ENCODE measurements around the gene CLDN15.

The CLDN15 gene

DNA sequence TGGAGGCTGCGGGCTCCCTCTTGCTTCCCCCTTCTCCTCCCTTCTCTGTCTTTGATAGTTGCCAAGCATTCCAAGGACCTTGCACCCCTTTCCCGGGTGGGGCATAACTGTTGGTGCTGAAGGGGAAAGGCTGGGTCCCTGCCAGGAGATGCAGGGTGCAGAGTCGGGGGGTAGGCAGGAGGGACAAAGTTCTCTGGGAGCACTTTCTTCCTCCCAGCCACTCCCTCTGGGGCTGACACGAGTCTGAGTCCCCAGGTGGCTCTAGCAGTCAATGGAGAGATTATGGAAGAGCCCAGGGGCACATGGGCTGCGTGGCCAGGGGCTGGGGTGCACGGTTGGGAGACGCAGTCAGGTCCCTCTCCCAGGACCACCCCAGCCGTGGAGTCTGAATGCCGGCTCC, 2.1 kb downstream of the CLDN15 start:
- peaks cover 80% of the 10 kb centered on the region for H3K36me3 ChIP-seq
- H3K27ac ChIP-seq: no peak overlapping the region
- H3K4me1 ChIP-seq (ENCODE audit: control insufficient read depth in 1 of 2, insufficient read depth in 1 of 2, low read depth in 1 of 2, low read length in 1 of 2): peaks cover 15 to 17% of the 10 kb centered on the region in 2 experiments

DNA sequence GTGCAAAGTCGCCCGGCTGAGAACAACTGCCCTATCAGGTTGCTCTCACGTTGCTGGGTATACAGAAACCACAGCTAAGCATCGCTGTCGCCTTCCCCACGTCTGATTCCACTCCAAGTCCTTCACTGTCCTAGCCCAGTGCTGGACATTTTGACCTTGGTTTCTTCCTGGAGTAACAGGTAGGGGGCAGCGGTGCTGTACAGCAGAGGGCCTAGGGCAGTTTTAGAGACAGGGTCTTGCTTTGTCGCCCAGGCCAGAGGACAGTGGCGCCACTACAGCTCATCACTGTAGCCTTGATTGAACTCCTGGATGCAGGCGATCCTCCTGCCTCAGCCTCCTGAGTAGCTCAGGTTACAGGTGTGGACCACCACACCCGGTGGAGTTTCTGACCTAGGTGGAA, 2.6 kb downstream of the CLDN15 start:
- TF ChIP-seq, protein P1, sequence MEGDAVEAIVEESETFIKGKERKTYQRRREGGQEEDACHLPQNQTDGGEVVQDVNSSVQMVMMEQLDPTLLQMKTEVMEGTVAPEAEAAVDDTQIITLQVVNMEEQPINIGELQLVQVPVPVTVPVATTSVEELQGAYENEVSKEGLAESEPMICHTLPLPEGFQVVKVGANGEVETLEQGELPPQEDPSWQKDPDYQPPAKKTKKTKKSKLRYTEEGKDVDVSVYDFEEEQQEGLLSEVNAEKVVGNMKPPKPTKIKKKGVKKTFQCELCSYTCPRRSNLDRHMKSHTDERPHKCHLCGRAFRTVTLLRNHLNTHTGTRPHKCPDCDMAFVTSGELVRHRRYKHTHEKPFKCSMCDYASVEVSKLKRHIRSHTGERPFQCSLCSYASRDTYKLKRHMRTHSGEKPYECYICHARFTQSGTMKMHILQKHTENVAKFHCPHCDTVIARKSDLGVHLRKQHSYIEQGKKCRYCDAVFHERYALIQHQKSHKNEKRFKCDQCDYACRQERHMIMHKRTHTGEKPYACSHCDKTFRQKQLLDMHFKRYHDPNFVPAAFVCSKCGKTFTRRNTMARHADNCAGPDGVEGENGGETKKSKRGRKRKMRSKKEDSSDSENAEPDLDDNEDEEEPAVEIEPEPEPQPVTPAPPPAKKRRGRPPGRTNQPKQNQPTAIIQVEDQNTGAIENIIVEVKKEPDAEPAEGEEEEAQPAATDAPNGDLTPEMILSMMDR (IDR thresholded peaks at IDR 0.05): no peak
- Histone ChIP-seq H3K27me3 (peaks cover 29% of the 10 kb centered on the region), H3K4me1 (ENCODE audit: control insufficient read depth in 1 of 2, insufficient read depth in 1 of 2, low read depth in 1 of 2, low read length in 1 of 2) (peaks cover 17% of the 10 kb centered on the region in 2 experiments), H3K9me3 (no peaks in the 10 kb centered on the region), H3K27ac (no peak overlapping the region), H3K4me3 (ENCODE audit: low read depth in 1 of 2, low read length in 1 of 2) (no peak overlapping the region), H3K36me3 (peaks cover 76% of the 10 kb centered on the region)

More for the DNA sequence above, 2.1 kb downstream of the CLDN15 start:
- no peaks in the 10 kb centered on the region for H3K9me3 ChIP-seq
- TF ChIP-seq, protein P1 (IDR thresholded peaks at IDR 0.05): no peak
- H3K4me3 ChIP-seq (ENCODE audit: low read depth in 1 of 2, low read length in 1 of 2): no peak overlapping the region
- H3K27me3 ChIP-seq: peaks cover 29% of the 10 kb centered on the region

DNA sequence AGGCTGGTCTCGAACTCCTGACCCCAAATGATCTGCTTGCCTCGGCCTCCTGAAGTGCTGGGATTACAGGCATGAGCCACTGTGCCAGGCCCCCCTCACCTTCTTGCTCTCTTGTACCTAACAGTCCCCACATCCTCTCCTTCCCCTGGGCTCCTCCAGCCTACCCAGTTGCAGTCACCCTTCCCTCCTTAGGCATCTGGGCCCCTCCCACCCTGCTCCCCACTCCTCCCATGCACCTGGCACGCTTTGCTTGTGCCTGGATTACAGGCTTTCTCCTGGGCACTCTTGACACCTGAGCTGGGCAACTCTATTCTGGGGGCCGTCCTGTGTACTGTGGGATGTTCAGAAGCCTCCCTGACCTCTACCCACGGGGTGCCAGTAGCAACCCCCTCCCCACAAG, 3.0 kb downstream of the CLDN15 start:
- peaks cover 15 to 16% of the 10 kb centered on the region in 2 experiments for H3K4me1 ChIP-seq (ENCODE audit: control insufficient read depth in 1 of 2, insufficient read depth in 1 of 2, low read depth in 1 of 2, low read length in 1 of 2)

DNA sequence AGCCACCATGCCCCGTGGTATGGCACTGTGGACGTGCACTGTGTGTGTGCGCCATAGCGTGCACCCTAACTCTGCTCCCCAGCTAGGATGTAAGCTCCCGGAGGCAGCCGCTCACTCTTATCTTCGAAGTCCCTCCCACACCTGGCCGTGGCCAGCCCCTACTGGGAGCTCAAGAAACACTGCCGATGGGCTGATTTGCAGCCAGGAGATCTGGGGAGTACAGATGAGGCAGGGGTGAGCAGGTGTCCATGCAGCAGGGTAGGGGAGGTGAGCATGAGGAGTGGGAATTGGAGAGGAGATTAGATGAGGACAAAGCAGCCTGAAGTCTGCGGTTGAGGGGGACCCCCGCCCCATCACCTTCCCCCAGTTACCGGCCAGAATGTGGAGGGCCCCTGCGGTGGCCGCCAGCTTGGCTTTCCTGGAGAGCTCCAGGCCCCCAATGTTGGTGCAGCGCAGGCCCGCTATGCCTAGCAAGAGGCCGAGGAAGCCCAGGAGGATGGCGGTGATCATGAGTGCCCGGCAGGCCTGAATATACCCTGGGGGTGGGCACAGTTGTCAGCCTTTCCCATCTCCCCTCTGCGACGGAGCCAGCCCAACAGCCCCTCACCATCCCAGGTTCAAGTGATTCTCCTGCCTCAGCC, 3.6 kb downstream of the CLDN15 start:
- Histone ChIP-seq H3K4me1 (ENCODE audit: control insufficient read depth in 1 of 2, insufficient read depth in 1 of 2, low read depth in 1 of 2, low read length in 1 of 2) (peaks cover 9 to 10% of the 10 kb centered on the region in 2 experiments), H3K4me3 (ENCODE audit: low read depth in 1 of 2, low read length in 1 of 2) (no peak overlapping the region), H3K27me3 (peaks cover 28% of the 10 kb centered on the region), H3K27ac (no peak overlapping the region), H3K36me3 (peaks cover 69% of the 10 kb centered on the region), H3K9me3 (no peaks in the 10 kb centered on the region)
- TF ChIP-seq, protein P1 (IDR thresholded peaks at IDR 0.05): no peak

More for the DNA sequence above, 3.0 kb downstream of the CLDN15 start:
- TF ChIP-seq, protein P1 (IDR thresholded peaks at IDR 0.05): no peak
- Histone ChIP-seq H3K27me3 (peaks cover 29% of the 10 kb centered on the region), H3K27ac (no peak overlapping the region), H3K36me3 (peaks cover 71% of the 10 kb centered on the region), H3K4me3 (ENCODE audit: low read depth in 1 of 2, low read length in 1 of 2) (no peak overlapping the region), H3K9me3 (no peaks in the 10 kb centered on the region)

DNA sequence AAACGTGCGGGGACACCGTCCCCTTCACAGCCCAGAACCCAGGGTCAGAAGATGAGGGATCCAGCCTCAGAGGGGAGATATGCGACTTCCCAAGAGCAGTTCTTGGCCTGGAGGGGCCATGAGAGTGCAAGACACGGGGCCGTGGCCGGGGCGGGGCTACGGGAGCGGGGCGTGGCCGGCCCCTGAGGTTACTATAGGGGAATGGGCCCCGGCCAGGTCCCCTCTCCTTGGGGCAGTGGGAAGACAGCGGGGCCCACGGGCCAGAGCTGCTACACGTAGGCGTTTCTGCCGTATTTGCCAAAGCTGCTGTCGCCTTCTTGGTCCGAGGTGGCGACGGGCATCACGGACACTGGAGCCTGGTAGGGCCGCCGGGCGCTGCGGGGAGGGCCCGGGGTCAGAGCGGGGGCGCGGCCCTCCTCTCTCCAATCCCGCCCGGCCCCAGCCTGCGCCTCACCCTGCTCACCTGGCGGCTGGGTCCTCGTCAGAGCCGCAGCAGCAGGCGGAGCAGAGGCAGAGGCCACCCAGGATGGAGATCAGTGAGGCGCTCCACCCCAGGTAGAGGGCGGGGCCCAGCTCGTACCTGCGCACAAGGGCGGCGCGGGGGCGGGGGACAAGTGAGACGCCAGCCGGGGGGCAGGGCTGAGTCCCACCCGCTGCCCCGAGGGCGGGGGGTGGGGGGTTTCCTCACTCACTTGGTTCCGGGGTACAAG, 5.3 kb downstream of the CLDN15 start:
- Histone ChIP-seq H3K4me3 (ENCODE audit: low read depth in 1 of 2, low read length in 1 of 2) (no peak overlapping the region), H3K4me1 (ENCODE audit: control insufficient read depth in 1 of 2, insufficient read depth in 1 of 2, low read depth in 1 of 2, low read length in 1 of 2) (peaks cover 5 to 7% of the 10 kb centered on the region in 2 experiments), H3K27me3 (peaks cover 10% of the 10 kb centered on the region), H3K9me3 (no peaks in the 10 kb centered on the region), H3K36me3 (peaks cover 68% of the 10 kb centered on the region), H3K27ac (no peak overlapping the region)
- TF ChIP-seq, protein P1 (IDR thresholded peaks at IDR 0.05): no peak
